Right ventricle myocardium inferior (tissue), 1 donor: ENCODE measurements around the gene TXNIP. TPM values are rescaled to one million over a fixed set of nuclear protein-coding genes. Genes with fewer than 3 reads are reported as not detected.
A peak's percentile ranks its signal among the peaks of the same experiment; 100 is the strongest.

Source experiments
- ATAC-seq: fragments of 200-7000 bp; cut with Tn5 transposase; one replicate; pipeline ENCODE4 v1.9.1; 2020; ENCODE audit warnings: mild to moderate bottlenecking, moderate library complexity
- DNase-seq: peaks from one replicate; pipeline ENCODE4 v3.0.0; 2021; ENCODE audit errors: missing footprints
- intact Hi-C: fragments of 100-400 bp; cut with DNase I; formaldehyde crosslinking; loops from one replicate; pipeline ENCODE4 v1.11.0; 2022
- total RNA-seq: library from RNA; stranded (reverse); fragmentation: NEBNext Ultra II Directional; extraction: Animal tissue kit (Norgen Biotek cat#: 25700); gene quantifications from one replicate; pipeline ENCODE4 v1.2.1, GENCODE V29; 2021
- donor health status: DM: no; HTN: yes; CAD: no; lungs with severe emphysema.

The TXNIP gene
- total RNA-seq, 1 donor from 2014 or later, result 1,017 TPM

- ATAC-seq (no peak), DNase-seq (no peak)
- intact Hi-C loops, result loop anchor here (1.0 kb wide), 1 partner anchor 36 kb away; no protein-coding TSS in a partner anchor
Observed at GRCh38 chr1:145977016-145977415, 19.4 kb downstream of the TXNIP start.

- no peak for DNase-seq
- ATAC-seq, result no peak
- intact Hi-C loops, result no loop called here
Observed at GRCh38 chr1:145975216-145975615, 21.2 kb downstream of the TXNIP start.

GRCh38 chr1:145974721-145975120 lies 21.7 kb downstream of the TXNIP start:
- ATAC-seq, result no peak

DNA sequence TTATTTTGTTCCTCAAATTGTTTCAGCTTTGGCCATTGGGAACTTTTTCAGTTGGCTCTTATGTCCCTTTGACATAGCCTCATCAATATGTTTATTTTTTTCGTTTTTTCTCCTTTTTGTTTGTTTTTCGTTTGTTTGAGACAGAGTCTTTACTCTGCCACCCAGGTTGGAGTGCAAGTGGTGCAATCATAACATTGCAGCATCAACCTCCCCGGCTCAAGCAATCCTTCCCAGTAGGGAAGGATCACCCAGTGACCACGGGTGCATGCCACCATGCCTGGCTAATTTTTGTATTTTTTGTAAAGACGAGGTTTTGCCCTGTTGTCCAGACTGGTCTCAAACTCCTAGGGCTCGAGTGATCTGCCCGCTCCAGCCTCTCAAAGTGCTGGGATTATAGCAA lies 23.8 kb downstream of the TXNIP start:
- intact Hi-C loops, result no loop called here
- DNase-seq (no peak), ATAC-seq (no peak)

More at GRCh38 chr1:145974721-145975120, 21.7 kb downstream of the TXNIP start:
- intact Hi-C loops, result no loop called here
- no peak for DNase-seq

DNA sequence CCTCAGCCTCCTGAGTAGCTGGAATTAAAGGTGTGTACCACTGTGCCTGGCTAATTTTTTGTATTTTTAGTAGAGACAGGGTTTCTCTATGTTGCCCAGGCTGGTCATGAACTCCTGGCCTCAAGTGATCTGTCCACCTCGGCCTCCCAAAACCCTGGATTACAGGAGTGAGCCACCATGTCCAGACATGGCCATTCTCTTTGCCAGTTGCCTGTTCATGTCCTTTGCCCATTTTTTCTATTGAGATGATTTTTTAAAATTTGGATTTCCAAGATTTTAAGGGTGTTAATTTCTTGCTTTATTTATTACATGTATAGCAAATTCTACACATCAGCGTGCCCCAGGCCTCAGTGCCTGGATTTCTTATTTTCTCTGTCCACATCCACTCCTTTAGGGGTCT lies 29.1 kb downstream of the TXNIP start:
- no peak for ATAC-seq
- intact Hi-C loops, result no loop called here
- DNase-seq, result no peak

GRCh38 chr1:145965119-145965744 lies 31.1 kb downstream of the TXNIP start:
- DNase-seq, result no peak
- intact Hi-C loops, result no loop called here
- ATAC-seq, result no peak

DNA sequence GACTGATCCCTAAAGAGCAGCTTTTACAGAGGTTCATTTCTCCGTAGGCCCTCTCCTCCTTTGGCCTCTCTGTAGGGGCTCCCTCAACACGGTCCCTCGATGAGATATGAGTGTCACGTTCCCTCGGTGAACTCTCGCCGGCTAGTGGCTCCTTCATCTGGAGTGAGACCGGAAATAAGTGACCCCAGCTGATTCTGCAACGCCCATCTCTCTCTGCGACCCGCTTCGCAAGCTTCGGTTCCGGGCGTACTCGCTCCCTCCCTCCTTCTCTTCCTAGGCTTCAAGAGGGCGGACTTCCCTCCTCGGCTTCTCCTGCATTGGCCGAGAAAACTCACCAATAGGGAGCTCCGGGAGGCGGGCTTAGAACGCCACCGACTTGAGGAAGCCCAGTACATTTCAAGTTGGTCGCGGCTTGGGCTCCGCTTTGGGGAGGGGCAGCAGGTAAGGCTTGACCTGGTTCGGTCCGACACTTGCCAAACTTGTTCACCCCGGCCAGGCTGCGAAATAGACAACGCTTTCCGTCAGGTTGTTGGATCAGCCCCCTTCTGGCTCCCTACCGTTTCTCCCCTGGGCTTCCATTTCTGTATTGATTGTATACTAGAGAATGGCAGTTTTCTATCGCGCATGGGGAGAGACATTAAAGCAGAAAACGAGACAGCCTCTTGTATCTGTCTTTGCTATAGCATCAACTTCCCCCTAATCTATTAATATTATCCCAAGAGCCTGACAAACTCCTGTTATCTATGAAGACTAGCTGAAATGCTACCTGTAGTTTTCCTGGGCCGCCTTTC lies 31.9 kb downstream of the TXNIP start, which contains the start of the genes ANKRD34A and POLR3GL:
Gene ANKRD34A, minus strand, starts transcription at position 248 of the 791 bp plus-strand sequence. CDS start 2,816 bp downstream, outside the sequence.
Gene POLR3GL, plus strand, starts transcription at position 363 of the 791 bp plus-strand sequence. CDS start 10,176 bp downstream, outside the sequence.
- intact Hi-C loops, result loop anchor here (5.0 kb wide), 2 partner anchors 43 to 117 kb away; partner anchors contain the start of gene NUDT17
- DNase-seq, result peak; percentile 97
- peak; percentile 88 for ATAC-seq

GRCh38 chr1:145963265-145964019 lies 32.9 kb downstream of the TXNIP start:
- ATAC-seq (no peak), DNase-seq (no peak)
- intact Hi-C loops, result loop anchor here (5.0 kb wide), 2 partner anchors 44 to 116 kb away; partner anchors contain the start of gene NUDT17

GRCh38 chr1:145962157-145963102 lies 33.9 kb downstream of the TXNIP start:
- ATAC-seq (no peak), DNase-seq (peak; percentile 77)
- intact Hi-C loops, result loop anchor here (5.0 kb wide), 2 partner anchors 45 to 115 kb away; partner anchors contain the start of gene NUDT17

DNA sequence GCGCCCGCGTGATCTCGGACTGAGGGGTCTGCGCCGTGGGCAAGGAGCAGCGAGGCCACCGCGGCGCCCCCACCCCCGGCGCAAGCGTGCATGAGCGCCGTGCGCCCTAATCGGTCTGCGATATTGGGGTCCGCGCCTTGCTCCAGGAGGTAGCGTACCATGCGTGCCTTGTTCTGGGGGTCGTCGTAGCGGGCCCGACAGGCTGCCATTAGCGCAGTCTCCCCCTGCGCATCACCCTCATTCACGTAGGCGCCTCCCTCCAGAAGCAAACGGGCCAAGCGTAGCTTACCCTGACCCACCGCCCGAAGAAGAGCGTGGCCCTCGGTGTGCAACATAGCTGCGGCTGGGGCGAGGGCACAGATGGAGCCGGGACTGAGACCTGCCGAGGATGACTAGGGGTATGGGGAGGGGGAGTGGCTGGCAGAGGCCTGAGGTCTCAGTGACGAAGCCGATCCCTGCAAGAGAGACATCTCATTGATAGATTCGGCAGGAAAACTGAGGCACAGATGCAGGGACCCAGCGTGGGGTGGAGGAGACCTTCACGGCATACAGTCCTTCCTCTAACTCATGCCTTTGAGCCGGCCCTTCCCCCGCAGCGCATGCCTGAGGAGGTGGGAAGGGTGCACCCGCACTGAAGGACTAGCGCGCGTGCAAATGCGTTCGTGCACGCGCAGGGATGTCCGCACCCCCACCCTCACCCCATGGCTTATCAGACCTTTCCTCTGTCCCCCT lies 34.8 kb downstream of the TXNIP start:
- DNase-seq (peak; percentile 85), ATAC-seq (no peak)

DNA sequence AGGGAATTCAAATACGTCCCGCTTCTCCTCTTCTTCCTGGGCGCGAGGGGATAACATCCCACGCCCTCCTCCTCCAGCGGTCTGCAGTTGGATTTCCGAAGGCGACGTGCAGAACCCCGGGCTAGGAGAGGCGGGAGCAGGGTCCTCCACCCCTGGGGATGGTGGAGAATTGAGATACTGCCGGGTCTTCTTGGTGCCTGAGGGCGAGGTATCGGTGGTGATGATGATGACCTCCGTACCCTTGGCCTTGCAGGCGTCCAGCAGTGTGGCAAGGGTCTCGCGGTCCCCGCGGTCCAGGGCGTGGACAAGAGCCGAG lies 35.3 kb downstream of the TXNIP start:
- ATAC-seq (no peak), DNase-seq (no peak)
- intact Hi-C loops, result loop anchor here (5.0 kb wide), 2 partner anchors 46 to 114 kb away; partner anchors contain the start of gene NUDT17

More for the DNA sequence above, 34.8 kb downstream of the TXNIP start:
- intact Hi-C loops, result loop anchor here (5.0 kb wide), 2 partner anchors 46 to 114 kb away; partner anchors contain the start of gene NUDT17

- intact Hi-C loops, result loop anchor here (5.0 kb wide), 2 partner anchors 47 to 113 kb away; partner anchors contain the start of gene NUDT17
Observed at GRCh38 chr1:145960468-145961108, 35.8 kb downstream of the TXNIP start.

GRCh38 chr1:145959957-145960467 lies 36.4 kb downstream of the TXNIP start:
- DNase-seq, result no peak
- intact Hi-C loops, result loop anchor here (5.0 kb wide), 3 partner anchors 43 to 113 kb away; partner anchors contain the start of genes NUDT17 and PEX11B
- ATAC-seq, result no peak

More at GRCh38 chr1:145960468-145961108, 35.8 kb downstream of the TXNIP start:
- DNase-seq (peak; percentile 91), ATAC-seq (peak; percentile 52)

GRCh38 chr1:145959333-145959732 lies 37.0 kb downstream of the TXNIP start:
- DNase-seq (no peak), ATAC-seq (no peak)
- intact Hi-C loops, result loop anchor here (5.0 kb wide), 1 partner anchor 42 kb away; the partner anchor contains the start of gene PEX11B

- ATAC-seq, result no peak
- intact Hi-C loops, result loop anchor here (1.0 to 5.0 kb wide), 2 partner anchors 31 to 41 kb away; partner anchors contain the start of genes PEX11B and RBM8A
- no peak for DNase-seq
Observed at GRCh38 chr1:145958734-145959133, 37.6 kb downstream of the TXNIP start.
